Activated CD4-positive, alpha-beta T cell treated with anti-CD3 and anti-CD28 coated beads for 36 hours (primary cell): ENCODE measurements around the gene ZP1. TPM values are rescaled to one million over a fixed set of nuclear protein-coding genes. Genes with fewer than 3 reads are reported as not detected.
"Not testable (repeated sequence)": the region's sequence is repeated elsewhere in the genome, so short reads cannot be mapped to it uniquely, and the experiment has no call there.

Source experiments
- ATAC-seq: fragments of 200-7000 bp; cut with Tn5 transposase; one replicate; pipeline ENCODE4 v1.10.0; 2021; ENCODE audit warnings: mild to moderate bottlenecking, moderate library complexity
- CTCF ChIA-PET: fragments of 350-600 bp; sonication (Branson Sonifier 250); formaldehyde crosslinking; loops from one replicate; lab custom pipeline; 2021; ENCODE audit warnings: antibody characterized with exemption; lab: Charles Lee
- POLR2A ChIA-PET: fragments of 350-600 bp; sonication (Branson Sonifier 250); formaldehyde crosslinking; loops from one replicate; lab custom pipeline; 2021; ENCODE audit warnings: antibody characterized with exemption, inconsistent platforms; lab: Charles Lee
- DNase-seq: peaks from one replicate; pipeline ENCODE4 v3.0.0-alpha.2; 2020
- H3K27ac Mint-ChIP-seq: one replicate; pipeline ENCODE4 v1.8.0; 2021; ENCODE audit warnings: mixed read lengths
- H3K27me3 Mint-ChIP-seq: one replicate; pipeline ENCODE4 v1.8.0; 2021; ENCODE audit warnings: mixed read lengths
- H3K36me3 Mint-ChIP-seq: one replicate; pipeline ENCODE4 v1.8.0; 2021; ENCODE audit warnings: low read depth, mixed read lengths
- H3K4me1 Mint-ChIP-seq: one replicate; pipeline ENCODE4 v1.8.0; 2021; ENCODE audit warnings: mixed read lengths
- H3K4me3 Mint-ChIP-seq: one replicate; pipeline ENCODE4 v1.8.0; 2021; ENCODE audit warnings: mild to moderate bottlenecking, moderate library complexity, mixed read lengths
- H3K9me3 Mint-ChIP-seq: one replicate; pipeline ENCODE4 v1.8.0; 2021; ENCODE audit warnings: low read depth, mixed read lengths
- intact Hi-C, 2 experiments: fragments of 100-400 bp; cut with DNase I in 1 of 2; cut with micrococcal nuclease in 1 of 2; formaldehyde crosslinking; loops; one replicate each; pipeline versions ENCODE4 v1.14.2 to v1.15.1; 2022 to 2024; cut with DNase I, micrococcal nuclease
- total RNA-seq, 2 experiments: library from RNA; stranded (reverse); gene quantifications; one replicate each; pipeline ENCODE4 v1.2.3, GENCODE V29; 2021

ZP1 gene
- total RNA-seq, 2 experiments from 2014 or later = not detected

GRCh38 chr11:60905551-60906113 lies 38.3 kb downstream of the ZP1 start:
- H3K4me3 Mint-ChIP-seq = peak overlapping the region; percentile 86
- peak; percentile 35 for DNase-seq
- peaks cover 32% of the 10 kb centered on the region for H3K36me3 Mint-ChIP-seq
- intact Hi-C loops = loop anchor here (1.0 to 10.0 kb wide), 8 partner anchors 9 to 523 kb away; partner anchors contain the start of genes CPSF7 (in 2 of the 2), TMEM109 (in 2 of the 2), VPS37C (in 2 of the 2) and CCDC86 (in 1 of the 2)
- H3K27me3 Mint-ChIP-seq = no peaks in the 10 kb centered on the region
- peaks cover 34% of the 10 kb centered on the region for H3K4me1 Mint-ChIP-seq
- no peaks in the 10 kb centered on the region for H3K9me3 Mint-ChIP-seq
- ChIA-PET CTCF (interaction anchor here (0.9 to 4.4 kb wide), 7 partner anchors 7 to 234 kb away, joined by 3 to 16 read pairs (median 5); partner anchors contain the start of gene TMEM109), POLR2A (interaction anchor here (0.6 to 2.3 kb wide), 6 partner anchors 9 to 210 kb away, joined by 3 to 16 read pairs (median 5); partner anchors contain the start of gene TMEM109)
- ATAC-seq = peak; percentile 17
- H3K27ac Mint-ChIP-seq = peak overlapping the region; percentile 92

GRCh38 chr11:60906132-60906972 lies 39.0 kb downstream of the ZP1 start, which contains the start of gene PRPF19:
TSS of gene PRPF19 (minus strand) at chr11:60906585. CDS start at chr11:60906382, 203 bp downstream.
- peak within 1 kb of the TSS; percentile 86 for H3K4me3 Mint-ChIP-seq
- no peaks in the 10 kb centered on the region for H3K27me3 Mint-ChIP-seq
- peaks cover 26% of the 10 kb centered on the region for H3K36me3 Mint-ChIP-seq
- ChIA-PET CTCF (interaction anchor here (0.9 to 3.5 kb wide), 4 partner anchors 9 to 75 kb away, joined by 3 to 16 read pairs (median 6); no protein-coding TSS in a partner anchor), POLR2A (interaction anchor here (0.6 to 2.3 kb wide), 8 partner anchors 9 to 209 kb away, joined by 3 to 16 read pairs (median 4); partner anchors contain the start of genes TMEM109 and TMEM132A)
- ATAC-seq = peak; percentile 97
- peak; percentile 99 for DNase-seq
- H3K9me3 Mint-ChIP-seq = no peaks in the 10 kb centered on the region
- H3K4me1 Mint-ChIP-seq = peaks cover 41% of the 10 kb centered on the region
- peak within 1 kb of the TSS; percentile 94 for H3K27ac Mint-ChIP-seq
- intact Hi-C loops = loop anchor here (1.0 to 10.0 kb wide), 8 partner anchors 8 to 522 kb away; partner anchors contain the start of genes CPSF7 (in 2 of the 2), TMEM109 (in 2 of the 2), VPS37C (in 2 of the 2) and CCDC86 (in 1 of the 2)

GRCh38 chr11:60908803-60909202 lies 41.5 kb downstream of the ZP1 start:
- H3K36me3 Mint-ChIP-seq = peaks cover 10% of the 10 kb centered on the region
- CTCF ChIA-PET = interaction anchor here (1.2 kb wide), 1 partner anchor 221 kb away, joined by 3 read pairs; no protein-coding TSS in a partner anchor
- H3K9me3 Mint-ChIP-seq = no peaks in the 10 kb centered on the region
- H3K27ac Mint-ChIP-seq = no peak overlapping the region
- peaks cover 57% of the 10 kb centered on the region for H3K4me1 Mint-ChIP-seq
- H3K27me3 Mint-ChIP-seq = no peaks in the 10 kb centered on the region
- ATAC-seq = no peak
- DNase-seq = no peak
- no peak overlapping the region for H3K4me3 Mint-ChIP-seq
- intact Hi-C loops = loop anchor here in 1 of 2 experiments (10.0 kb wide), 1 partner anchor 516 kb away; the partner anchor contains the start of gene CPSF7
- POLR2A ChIA-PET = interaction anchor here (0.6 kb wide), 1 partner anchor 15 kb away, joined by 3 read pairs; no protein-coding TSS in a partner anchor

GRCh38 chr11:60909680-60910280 lies 42.4 kb downstream of the ZP1 start:
- H3K4me1 Mint-ChIP-seq = peaks cover 47% of the 10 kb centered on the region

GRCh38 chr11:60910281-60910687 lies 42.9 kb downstream of the ZP1 start:
- ChIA-PET POLR2A (no interaction called here), CTCF (no interaction called here)
- ATAC-seq = no peak
- peaks cover 44% of the 10 kb centered on the region for H3K4me1 Mint-ChIP-seq
- DNase-seq = no peak
- no peak overlapping the region for H3K27ac Mint-ChIP-seq
- peaks cover 3% of the 10 kb centered on the region for H3K36me3 Mint-ChIP-seq
- H3K9me3 Mint-ChIP-seq = no peaks in the 10 kb centered on the region
- no peaks in the 10 kb centered on the region for H3K27me3 Mint-ChIP-seq
- intact Hi-C loops = loop anchor here (5.0 kb wide), 3 partner anchors 172 to 382 kb away; no protein-coding TSS in a partner anchor
- no peak overlapping the region for H3K4me3 Mint-ChIP-seq

More at GRCh38 chr11:60909680-60910280, 42.4 kb downstream of the ZP1 start:
- DNase-seq, H3K27ac Mint-ChIP-seq, H3K27me3 Mint-ChIP-seq, H3K36me3 Mint-ChIP-seq, H3K9me3 Mint-ChIP-seq, CTCF ChIA-PET, ATAC-seq, H3K4me3 Mint-ChIP-seq, POLR2A ChIA-PET: not testable (repeated sequence)
- intact Hi-C loops = loop anchor here (5.0 to 10.0 kb wide), 4 partner anchors 173 to 515 kb away; partner anchors contain the start of gene CPSF7 (in 1 of the 2)

DNA sequence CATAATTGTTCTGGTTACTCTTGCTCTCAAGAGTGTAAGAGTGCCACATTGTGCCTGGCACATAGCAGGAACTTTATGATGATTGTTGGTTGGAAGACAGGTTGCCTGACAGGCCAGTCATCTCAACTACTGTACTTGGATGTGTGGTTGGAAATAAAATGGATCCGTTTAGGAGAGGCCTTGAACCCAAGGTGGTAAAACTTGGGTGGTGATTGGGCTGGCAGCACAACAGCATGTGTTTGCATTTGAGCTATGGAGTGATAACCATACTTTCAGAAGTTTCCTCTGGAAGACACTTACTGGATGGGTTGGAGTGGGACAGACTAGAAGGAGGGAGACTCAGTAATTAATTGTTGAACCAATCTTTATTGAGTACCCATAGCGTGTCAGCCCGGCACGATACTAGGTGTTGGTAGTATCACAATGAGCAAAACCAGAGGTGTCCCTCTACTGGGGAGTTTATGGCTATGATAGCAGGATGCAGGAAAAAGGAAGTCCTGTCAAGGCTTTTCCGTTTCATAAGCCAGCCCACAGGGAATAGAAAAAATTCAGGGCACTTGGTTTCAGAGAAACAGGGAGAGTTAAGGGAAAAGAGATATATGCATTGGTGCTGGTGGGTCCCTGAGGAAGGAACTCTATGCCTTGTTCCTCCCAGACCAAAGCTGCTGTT lies 43.5 kb downstream of the ZP1 start:
- ChIA-PET CTCF (no interaction called here), POLR2A (interaction anchor here (0.6 to 1.2 kb wide), 2 partner anchors 10 to 23 kb away, joined by 3 to 5 read pairs; no protein-coding TSS in a partner anchor)
- Mint-ChIP-seq H3K4me1 (peaks cover 46% of the 10 kb centered on the region), H3K4me3 (no peak overlapping the region), H3K36me3 (peaks cover 4% of the 10 kb centered on the region), H3K27ac (no peak overlapping the region), H3K27me3 (no peaks in the 10 kb centered on the region), H3K9me3 (no peaks in the 10 kb centered on the region)
- no peak for ATAC-seq
- intact Hi-C loops = loop anchor here (5.0 kb wide), 3 partner anchors 171 to 381 kb away; no protein-coding TSS in a partner anchor
- DNase-seq = no peak

- peak overlapping the region; percentile 73 for H3K27ac Mint-ChIP-seq
- ChIA-PET POLR2A (interaction anchor here (1.2 to 1.9 kb wide), 2 partner anchors 25 to 517 kb away, joined by 4 to 5 read pairs; partner anchors contain the start of genes CPSF7 and SDHAF2), CTCF (interaction anchor here (0.5 to 2.7 kb wide), 11 partner anchors 9 to 1990 kb away, joined by 3 to 16 read pairs (median 4); partner anchors contain the start of gene CD6)
- intact Hi-C loops = loop anchor here (2.0 to 5.0 kb wide), 4 partner anchors 70 to 380 kb away; partner anchors contain the start of gene CCDC86 (in 1 of the 2)
- H3K27me3 Mint-ChIP-seq = no peaks in the 10 kb centered on the region
- peaks cover 52% of the 10 kb centered on the region for H3K4me1 Mint-ChIP-seq
- peaks cover 12% of the 10 kb centered on the region for H3K36me3 Mint-ChIP-seq
- DNase-seq (peak; percentile 51), ATAC-seq (peak; percentile 12)
- peak overlapping the region; percentile 2 for H3K4me3 Mint-ChIP-seq
- no peaks in the 10 kb centered on the region for H3K9me3 Mint-ChIP-seq
These were observed 45.0 kb downstream of the ZP1 start for GRCh38 chr11:60912223-60912850.

DNA sequence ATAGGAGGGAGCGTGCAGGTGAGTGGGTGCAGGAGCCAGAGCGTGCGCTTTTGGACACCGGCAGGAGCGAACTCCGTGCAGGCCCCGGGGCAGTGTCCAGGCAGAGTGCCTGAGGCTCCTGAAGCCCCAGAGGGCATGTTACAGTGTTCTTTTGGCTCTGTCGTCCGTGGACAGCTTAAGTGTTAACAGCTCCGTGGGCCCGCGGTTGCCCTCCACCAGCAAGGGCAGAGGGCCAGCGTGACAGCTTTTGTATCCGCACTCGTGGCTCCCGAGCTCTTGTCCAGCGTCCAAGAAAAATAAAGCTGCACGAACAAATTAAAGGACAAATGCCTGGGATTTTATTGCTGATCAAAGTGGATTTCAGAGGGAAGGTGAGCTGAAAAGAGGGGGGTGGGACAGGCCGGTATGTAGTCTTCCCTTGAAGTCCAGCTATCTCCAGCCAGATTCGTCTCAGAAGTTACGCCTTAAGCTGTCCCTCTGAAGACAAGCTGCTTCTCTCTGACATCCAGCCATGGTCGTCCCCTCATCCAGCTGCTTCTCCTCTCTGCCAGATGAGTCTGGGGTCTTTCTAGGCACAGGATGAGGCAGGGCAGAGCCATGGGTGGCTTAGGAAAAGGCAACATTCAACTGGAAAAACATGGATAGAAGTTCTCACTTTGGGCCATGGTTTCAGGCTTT lies 45.6 kb downstream of the ZP1 start:
- ChIA-PET POLR2A (interaction anchor here (0.7 to 1.9 kb wide), 5 partner anchors 69 to 517 kb away, joined by 3 to 5 read pairs (median 4); partner anchors contain the start of genes CPSF7 and SDHAF2), CTCF (interaction anchor here (0.7 to 2.7 kb wide), 12 partner anchors 10 to 1990 kb away, joined by 3 to 16 read pairs (median 4); no protein-coding TSS in a partner anchor)
- no peak for DNase-seq
- Mint-ChIP-seq H3K4me1 (peaks cover 52% of the 10 kb centered on the region), H3K9me3 (no peaks in the 10 kb centered on the region), H3K36me3 (peaks cover 13% of the 10 kb centered on the region), H3K27ac (peak overlapping the region; percentile 97), H3K4me3 (peak overlapping the region; percentile 87), H3K27me3 (no peaks in the 10 kb centered on the region)
- intact Hi-C loops = loop anchor here (2.0 to 5.0 kb wide), 4 partner anchors 70 to 379 kb away; partner anchors contain the start of gene CCDC86 (in 1 of the 2)
- ATAC-seq = no peak
